Measurements from ENCODE around the gene CTAGE1.
"Not testable (repeated sequence)": the region's sequence is repeated elsewhere in the genome, so short reads cannot be mapped to it uniquely, and the experiment has no call there.

CTAGE1 gene

GRCh38 chr18:22434973-22435608 is 17.4 kb upstream of the CTAGE1 start:
- no peak for DNase-seq

DNA sequence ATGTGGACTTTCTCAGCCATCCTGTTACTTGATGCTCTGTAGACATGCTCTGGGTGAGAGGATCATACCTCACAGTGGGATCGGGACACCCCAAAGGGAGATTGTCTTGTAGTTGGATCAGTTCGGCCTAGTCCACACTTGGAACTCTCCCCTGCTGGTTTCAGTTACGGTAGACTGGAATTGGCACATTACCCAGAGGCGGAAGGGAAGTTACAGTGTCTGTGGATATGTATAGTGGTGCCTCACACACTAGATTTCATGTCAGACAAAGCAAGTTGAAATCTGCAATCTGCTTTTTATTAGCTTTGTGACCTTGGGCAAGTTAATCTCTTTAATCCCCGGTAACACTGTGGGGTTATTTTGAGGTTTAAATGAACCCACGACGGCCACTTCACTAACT is 16.2 kb upstream of the CTAGE1 start:
- no peak for DNase-seq

DNA sequence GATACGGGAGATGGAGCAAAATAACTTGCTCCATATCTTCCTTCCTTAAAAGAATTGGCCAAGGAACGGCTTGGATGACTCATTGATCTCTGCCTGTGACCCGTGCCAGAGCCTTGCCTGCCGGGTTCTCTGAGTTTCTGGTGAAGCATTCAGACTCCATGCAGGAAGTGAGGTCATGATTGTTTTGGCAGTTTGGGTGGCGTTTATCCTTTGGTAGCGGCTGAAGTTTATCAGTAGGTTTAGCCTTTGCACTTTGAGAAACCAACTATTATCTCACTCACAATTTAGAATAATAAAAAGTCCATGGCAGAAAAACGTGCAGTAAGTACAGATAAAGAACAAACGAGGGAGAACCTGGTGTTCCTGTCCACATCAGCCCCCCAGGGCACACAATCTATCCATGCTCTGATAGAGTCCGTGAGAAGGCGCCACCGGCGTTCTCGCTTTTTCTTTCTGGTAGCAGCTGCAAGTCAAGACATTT is 15.0 kb upstream of the CTAGE1 start:
- DNase-seq: no peak

GRCh38 chr18:22429564-22429963 is 11.8 kb upstream of the CTAGE1 start:
- DNase-seq: no peak

GRCh38 chr18:22428672-22429071 is 11.0 kb upstream of the CTAGE1 start:
- no peak for DNase-seq

GRCh38 chr18:22427822-22428549 is 10.3 kb upstream of the CTAGE1 start:
- DNase-seq: no peak

GRCh38 chr18:22424565-22424963 is 6.8 kb upstream of the CTAGE1 start:
- no peak for DNase-seq

DNA sequence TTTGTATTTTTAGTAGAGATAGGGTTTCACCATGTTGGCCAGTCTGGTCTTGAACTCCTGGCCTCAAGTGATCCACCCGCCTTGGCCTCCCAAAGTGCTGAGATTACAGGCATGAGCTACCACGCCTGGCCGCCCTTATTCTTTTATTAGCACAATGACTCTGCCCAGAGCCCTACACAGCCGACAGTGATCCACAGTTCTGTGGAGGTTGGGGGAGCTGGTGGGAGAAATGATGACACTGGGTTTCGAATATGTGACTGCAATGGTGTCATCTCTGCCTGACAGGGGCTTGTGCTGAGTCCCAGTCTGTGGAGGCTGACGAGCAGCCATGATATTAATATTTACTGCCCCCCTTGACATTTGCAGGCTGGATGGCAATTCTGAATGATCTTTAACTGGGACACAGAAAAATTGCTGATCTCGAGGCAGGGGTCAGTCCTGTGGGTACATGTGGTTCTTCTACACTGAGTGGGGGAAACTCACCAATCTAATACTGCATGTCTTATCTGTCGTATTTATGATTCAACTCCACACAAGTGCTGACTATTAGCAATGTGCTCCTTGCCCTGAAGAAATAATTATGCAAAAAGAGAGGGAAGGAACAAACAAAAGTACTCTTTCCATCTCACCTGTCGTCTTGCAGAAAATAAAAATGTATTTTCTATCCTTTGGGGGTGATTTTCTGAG is 6.3 kb upstream of the CTAGE1 start:
- no peak for DNase-seq

DNA sequence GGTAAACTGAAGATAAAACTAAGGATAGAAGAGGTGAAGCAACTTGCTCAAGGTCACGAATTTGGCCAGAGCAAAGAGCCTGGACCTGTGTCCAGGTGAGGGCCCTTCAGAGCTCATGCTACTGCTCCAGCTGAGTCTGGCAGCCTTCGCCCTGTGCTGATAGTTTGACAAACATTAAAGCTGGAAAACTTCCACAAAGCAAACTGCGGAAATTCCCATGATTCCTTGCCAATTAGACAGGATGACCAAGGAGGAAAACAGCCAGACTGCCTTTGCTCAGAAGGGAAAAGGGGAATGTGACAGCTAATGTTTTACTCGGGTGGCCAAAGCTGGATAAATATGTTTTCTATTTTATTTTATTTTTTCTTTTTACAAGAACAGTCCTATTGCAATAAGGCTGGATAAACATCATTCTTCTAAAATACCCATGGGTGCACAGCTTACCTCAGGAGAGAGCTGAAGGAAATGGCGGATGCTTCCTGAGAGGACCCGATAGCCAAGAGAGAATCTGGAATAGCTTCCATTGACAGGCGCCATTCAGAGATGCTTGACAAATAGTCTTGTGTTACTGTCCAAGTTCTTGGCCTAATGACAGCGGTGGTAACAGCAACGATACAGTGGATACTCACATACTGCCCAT is 5.3 kb upstream of the CTAGE1 start:
- no peak for DNase-seq

DNA sequence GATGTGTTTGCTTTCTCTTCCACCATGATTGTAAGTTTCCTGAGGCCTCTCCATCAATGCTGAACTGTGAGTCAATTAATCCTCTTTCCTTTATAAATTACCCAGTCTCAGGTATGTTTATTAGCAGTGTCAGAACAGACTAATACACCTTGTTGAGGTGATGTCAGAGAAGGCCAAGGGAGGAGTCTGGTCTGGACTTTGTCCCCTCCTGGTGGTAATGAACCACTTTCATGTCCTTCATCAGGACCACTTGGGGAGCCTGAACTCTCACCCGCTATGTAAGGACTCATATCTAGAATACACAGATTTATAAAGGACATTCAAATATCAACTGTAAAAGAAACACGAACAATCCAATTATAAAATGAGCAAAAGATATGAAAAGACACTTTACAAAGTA is 2.9 kb upstream of the CTAGE1 start:
- no peak for DNase-seq

- no peak for DNase-seq
These were observed 5.4 kb downstream of the CTAGE1 start for GRCh38 chr18:22412176-22412911.

GRCh38 chr18:22411446-22411845 is 6.3 kb downstream of the CTAGE1 start:
- DNase-seq: no peak

DNA sequence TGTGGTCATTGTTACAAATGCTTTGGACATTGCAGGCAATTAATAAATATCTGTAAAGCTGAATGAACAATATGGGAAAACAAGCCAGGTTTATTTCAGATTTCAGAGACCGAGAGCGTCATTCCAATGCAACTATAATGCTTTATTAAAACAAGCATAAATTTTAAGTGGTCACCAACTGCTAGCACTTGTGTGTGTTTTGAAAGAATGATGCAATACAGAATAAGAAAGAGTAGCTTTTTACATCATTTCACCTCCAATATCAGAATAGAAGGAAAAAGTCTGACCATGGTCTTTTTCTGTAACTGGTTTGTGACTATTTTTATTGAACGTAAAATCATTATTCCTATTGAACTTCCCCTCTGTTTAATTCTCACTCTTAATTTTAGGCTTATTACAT is 7.6 kb downstream of the CTAGE1 start:
- DNase-seq: no peak

DNA sequence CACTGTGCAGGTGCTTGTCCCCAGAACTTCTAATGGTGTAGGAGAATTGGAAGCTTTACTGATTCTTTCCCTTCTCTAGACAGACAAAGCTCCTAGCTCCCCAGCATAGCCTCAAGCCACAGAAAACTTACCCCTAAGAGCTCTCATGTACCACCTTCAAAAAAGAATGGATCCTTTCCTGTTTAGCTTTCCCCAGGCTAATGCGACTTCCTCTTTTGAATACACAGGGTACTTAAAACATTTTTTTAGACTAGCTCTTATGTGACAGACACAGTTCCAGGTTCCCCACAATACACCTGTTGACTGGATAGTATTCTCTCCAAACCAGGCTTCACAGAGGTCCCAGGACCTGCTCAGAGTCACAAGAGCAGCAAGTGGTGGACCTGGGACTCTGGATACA is 8.3 kb downstream of the CTAGE1 start:
- no peak for DNase-seq

DNA sequence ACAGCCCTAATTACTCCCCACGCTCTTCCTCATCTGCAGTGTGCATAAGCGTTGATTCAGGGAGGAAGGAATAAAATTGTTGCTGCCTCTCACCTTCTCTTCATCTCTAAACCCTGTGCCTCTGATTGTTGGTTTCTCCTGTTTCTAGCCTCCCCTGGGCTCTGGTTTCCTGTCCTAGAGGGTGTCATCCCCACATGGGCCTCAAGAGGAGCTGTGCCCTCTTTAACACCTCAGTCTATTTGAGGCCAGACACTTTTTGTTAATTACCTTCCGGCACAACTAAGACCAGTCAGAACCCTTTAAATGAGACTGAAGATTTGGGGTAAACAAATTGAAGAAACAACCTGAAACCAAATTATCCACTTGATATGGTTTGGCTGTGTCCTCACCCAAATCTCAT is 9.7 kb downstream of the CTAGE1 start:
- DNase-seq: no peak

DNA sequence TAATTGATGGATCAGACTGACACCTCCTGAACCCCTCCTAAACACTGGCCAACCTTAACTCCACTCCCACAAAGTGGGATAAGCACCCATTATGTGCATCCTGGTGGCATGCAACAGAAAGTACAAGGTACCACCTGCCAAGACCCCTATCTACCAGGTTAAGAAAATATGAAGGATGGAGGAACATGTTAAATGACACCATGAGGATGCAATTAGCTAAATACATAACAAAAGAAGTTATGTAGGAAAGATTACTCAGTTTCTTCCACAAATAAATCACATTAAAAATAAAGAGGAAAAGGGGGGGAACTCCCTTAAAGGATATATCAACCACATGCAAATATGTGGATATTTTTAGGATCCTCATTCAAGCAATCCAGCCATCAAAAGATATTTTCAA is 12.6 kb downstream of the CTAGE1 start:
- no peak for DNase-seq

DNA sequence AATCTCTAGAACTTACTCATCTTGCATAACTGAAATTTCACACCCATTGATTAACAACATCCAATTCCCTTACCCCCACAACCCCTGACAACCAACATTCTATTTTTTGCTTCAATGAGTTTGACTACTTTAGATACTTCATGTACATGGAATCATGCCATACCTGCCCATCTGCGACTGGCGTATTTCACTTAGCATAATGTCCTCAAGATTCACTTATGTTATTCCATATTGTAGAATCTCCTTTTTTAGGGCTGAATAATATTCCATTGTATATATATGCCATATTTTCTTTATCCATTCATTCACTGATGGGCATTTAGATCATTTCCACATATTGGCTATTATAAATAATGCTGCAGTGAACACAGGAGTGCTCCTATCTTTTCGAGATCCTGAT is 13.8 kb downstream of the CTAGE1 start:
- DNase-seq: no peak

DNA sequence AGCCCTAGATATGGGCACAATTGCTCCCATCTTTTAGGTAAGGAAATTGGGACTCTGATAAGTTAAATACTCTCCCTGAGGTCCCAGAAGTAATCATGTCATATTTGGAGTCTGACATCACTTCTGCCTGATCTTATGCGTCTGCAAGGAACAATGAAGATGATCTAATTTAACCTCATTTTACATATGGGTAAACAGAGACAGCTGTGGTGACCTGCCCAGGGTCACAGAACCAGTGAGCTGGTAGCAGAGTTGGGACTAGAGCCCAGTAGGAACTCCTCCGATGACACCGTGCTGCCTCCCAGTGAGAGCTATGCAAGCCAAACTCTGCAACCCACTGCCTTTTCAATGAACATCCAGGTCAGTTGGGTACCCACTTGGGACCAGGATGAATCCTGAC is 17.8 kb downstream of the CTAGE1 start:
- DNase-seq: no peak

DNA sequence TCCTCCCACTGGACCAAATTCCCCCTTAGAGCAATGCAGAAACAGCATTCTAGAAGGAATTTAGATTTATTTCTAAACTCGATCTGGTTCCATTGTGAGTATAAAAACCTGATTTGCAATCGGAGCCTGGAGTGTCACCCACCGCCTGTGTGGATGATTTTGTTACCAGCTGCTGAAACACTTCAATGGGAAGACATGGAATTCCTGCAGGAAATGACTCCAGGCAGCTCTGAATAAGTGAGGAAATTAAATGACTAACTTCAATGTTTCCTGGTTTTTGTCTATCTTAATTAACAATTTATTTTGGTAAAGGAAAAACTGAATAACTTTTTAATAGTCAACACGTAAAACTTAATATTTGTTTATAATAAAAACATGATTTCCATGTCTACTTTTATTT is 19.3 kb downstream of the CTAGE1 start:
- no peak for DNase-seq

DNA sequence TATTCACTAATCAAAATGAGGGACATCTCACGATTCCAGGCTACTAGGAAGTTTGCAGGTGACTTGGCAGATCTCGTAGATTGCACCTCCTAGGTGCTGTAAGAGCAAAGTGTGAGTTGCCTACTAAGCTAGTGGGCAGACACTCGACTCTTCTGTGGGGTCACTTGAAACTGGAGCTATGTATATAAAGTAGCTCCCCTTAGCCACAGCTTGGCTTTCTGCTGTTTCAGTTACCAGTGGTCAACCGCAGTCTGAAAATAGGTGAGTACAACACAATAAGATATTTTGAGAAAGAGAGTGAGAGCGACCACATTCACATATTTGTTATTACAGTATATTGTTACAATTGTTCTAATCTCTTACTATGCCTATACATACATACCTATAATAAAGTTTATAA is 23.3 kb downstream of the CTAGE1 start:
- DNase-seq: no peak

DNA sequence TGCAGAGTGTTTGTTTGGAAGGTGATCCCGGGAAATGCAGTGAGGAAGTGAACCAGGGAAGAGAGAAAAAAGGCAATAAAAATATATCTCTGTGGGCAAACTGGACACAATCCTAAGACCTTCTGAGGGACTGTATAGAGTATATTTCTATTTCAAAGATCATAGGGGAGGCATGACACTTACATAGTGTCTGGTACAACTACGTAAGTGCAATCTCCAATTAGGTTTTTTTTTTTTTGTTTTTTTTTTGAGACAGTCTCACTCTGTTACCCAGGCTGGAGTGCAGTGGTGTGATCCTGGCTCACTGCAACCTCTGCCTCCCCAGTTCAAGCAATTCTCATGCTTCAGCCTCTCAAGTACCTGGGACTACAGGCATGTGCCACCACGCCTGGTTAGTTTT is 24.6 kb downstream of the CTAGE1 start:
- DNase-seq: not testable (repeated sequence)

DNA sequence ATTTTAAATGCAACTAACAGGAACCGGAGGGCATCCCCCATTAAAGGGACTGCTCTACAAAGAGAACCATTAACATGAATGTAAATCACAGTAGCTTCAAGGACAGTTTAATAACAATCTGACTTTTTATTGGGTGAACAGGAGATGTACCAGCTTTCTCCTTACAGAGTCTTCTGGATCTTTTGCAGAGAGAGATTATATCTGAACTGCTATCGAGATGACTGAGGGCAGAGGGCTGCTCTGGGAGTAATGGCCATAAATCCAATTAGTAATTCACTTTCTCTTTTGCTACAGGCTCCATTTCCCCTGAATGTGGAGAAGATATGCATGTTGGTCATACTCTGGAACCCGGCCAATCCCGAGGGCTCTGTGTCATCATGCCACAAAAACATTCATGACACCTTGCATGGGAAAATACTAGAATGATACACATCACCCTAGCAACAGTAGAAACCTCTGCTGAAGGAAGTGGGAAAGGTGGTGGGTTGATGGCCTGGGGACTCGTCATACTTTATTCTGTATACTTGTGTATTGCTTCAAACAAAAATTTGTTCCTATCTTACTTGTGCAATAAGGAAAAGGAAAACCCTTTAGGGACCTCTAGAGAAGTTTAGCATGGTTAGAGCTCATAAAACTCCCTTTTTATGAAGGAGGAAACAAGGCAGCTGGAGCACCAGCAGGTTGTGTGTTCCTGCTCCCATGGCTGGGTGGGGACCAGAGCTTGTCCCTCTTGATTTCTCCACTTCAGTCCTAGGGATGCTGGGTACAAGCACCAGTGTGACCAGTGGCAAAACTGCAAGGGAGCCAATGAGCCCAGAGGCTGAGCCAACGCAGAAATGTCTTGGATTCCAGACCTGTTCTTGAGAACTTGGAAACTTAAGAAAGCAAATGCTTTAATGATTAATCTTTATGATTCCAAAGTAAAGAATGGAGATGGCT is 26.0 kb downstream of the CTAGE1 start:
- no peak for DNase-seq

Measured in NCI-H446 treated with DMSO at 0.1 percent for 48 hours (cell line).